K562 (cell line): ENCODE results near the gene MYO1E. TPM values are rescaled to one million over a fixed set of nuclear protein-coding genes. Genes with fewer than 3 reads are reported as not detected.

ENCODE experiments used
- ATAC-seq: fragments of 200-7000 bp; cut with Tn5 transposase; 3 replicates; pipeline ENCODE4 v1.9.1; 2020; ENCODE audit warnings: moderate library complexity
- BruUV-seq: library from RNA; stranded (reverse); fragments of 400-500 nt; replicated peaks from 2 replicates; lab custom pipeline; 2021; lab: Mats Ljungman, UMichigan
- CTCF ChIA-PET: fragments of 300-600 bp; formaldehyde crosslinking; extraction: SDS; loops from one replicate; lab custom pipeline; 2021; ENCODE audit warnings: low intra/inter-chr PET ratio; lab: Yijun Ruan, JAX
- POLR2A ChIA-PET: fragments of 300-600, 350-650 bp; sonication (Branson Sonifier 250); formaldehyde crosslinking; extraction: SDS; loops from one replicate; lab custom pipeline; 2021; ENCODE audit warnings: antibody characterized with exemption, inconsistent platforms; lab: Yijun Ruan, JAX
- DNase-seq, 4 experiments: peaks; one replicate each; pipeline versions ENCODE4 v3.0.0 to v3.0.0-alpha.2; 2011 to 2018; ENCODE audit warnings: low spot score in 3 of 4, mixed read lengths in 3 of 4; ENCODE audit errors: extremely low read depth in 1 of 4
- FAIRE-seq: peaks from 2 replicates; lab custom pipeline; 2011; peaks lifted over from hg19 to GRCh38; lab: Jason Lieb, UNC
- H2AFZ ChIP-seq: 2 replicates; pipeline ENCODE4 v1.6.0; 2011; ENCODE audit warnings: low read depth, low read length, control low read depth, inconsistent platforms
- H3K27ac ChIP-seq: fragments of 200-600 bp; 3 replicates; pipeline ENCODE4 v1.8.0; 2011; ENCODE audit warnings: low read depth, mild to moderate bottlenecking, control low read depth, inconsistent platforms, low read length, moderate library complexity, mixed read lengths; ENCODE audit errors: extremely low read depth
- H3K27me3 ChIP-seq, 2 experiments: fragments of 300-600 bp in 1 of 2; 2 replicates in 1 of 2; 3 replicates in 1 of 2; pipeline versions ENCODE4 v1.6.0 to v1.8.0; 2011; ENCODE audit warnings: inconsistent platforms in 2 of 2, low read length in 2 of 2, mild to moderate bottlenecking in 1 of 2, mixed read lengths in 1 of 2, moderate library complexity in 1 of 2; ENCODE audit not compliant: control insufficient read depth in 2 of 2, insufficient read depth in 2 of 2
- H3K36me3 ChIP-seq: fragments of 300-600 bp; 3 replicates; pipeline ENCODE4 v1.8.0; 2011; ENCODE audit warnings: mild to moderate bottlenecking, low read length, inconsistent platforms; ENCODE audit not compliant: control insufficient read depth, insufficient read depth
- H3K4me1 ChIP-seq, 2 experiments: fragments of 200-600 bp in 1 of 2; replicated peaks in 1 of 2; 2 replicates in 1 of 2; 3 replicates in 1 of 2; pipeline versions ENCODE4 v1.5.1 to v1.8.0; 2011; ENCODE audit warnings: inconsistent platforms in 2 of 2, low read length in 2 of 2, mild to moderate bottlenecking in 1 of 2, mixed read lengths in 1 of 2, moderate library complexity in 1 of 2; ENCODE audit not compliant: control insufficient read depth in 2 of 2, insufficient read depth in 2 of 2
- H3K4me2 ChIP-seq: 2 replicates; pipeline ENCODE4 v1.6.1; 2011; ENCODE audit warnings: low read length, control low read depth, inconsistent platforms, mixed read lengths; ENCODE audit not compliant: insufficient read depth
- H3K4me3 ChIP-seq: fragments of 200-600 bp; sonication (generic), shearing (Covaris generic); 2 replicates; pipeline ENCODE4 v1.5.1; 2016; ENCODE audit warnings: control low read depth, inconsistent platforms
- H3K79me2 ChIP-seq: fragments of 200-600 bp; 3 replicates; pipeline ENCODE4 v1.8.0; 2011; ENCODE audit warnings: low read length, inconsistent platforms; ENCODE audit not compliant: control insufficient read depth, insufficient read depth
- H3K9ac ChIP-seq, 2 experiments: 2 replicates each; pipeline versions ENCODE4 v1.6.0 to v1.6.1; 2011; ENCODE audit warnings: low read depth in 2 of 2, low read length in 2 of 2, control low read depth in 1 of 2, inconsistent platforms in 1 of 2, mild to moderate bottlenecking in 1 of 2, mixed read lengths in 1 of 2; ENCODE audit not compliant: insufficient read depth in 1 of 2
- H3K9me1 ChIP-seq: one replicate; pipeline ENCODE4 v1.6.0; 2011; ENCODE audit warnings: inconsistent platforms, mild to moderate bottlenecking, low read length, moderate library complexity; ENCODE audit not compliant: control insufficient read depth, insufficient read depth
- H3K9me3 ChIP-seq: replicated peaks from 2 replicates; pipeline ENCODE4 v1.5.1; 2011; ENCODE audit warnings: low read depth, low read length, inconsistent platforms; ENCODE audit not compliant: control insufficient read depth, insufficient read depth
- H4K20me1 ChIP-seq: replicated peaks from 2 replicates; pipeline ENCODE4 v1.6.1; 2011; ENCODE audit warnings: low read length, inconsistent platforms, mixed read lengths; ENCODE audit not compliant: control insufficient read depth, insufficient read depth
- CEBPG ChIP-seq, 3 experiments: fragments of 200-800 bp in 1 of 3; sonication (Bioruptor generic) in 1 of 3; sonication (generic) in 1 of 3; formaldehyde crosslinking in 1 of 3; IDR thresholded peaks in 2 of 3; conservative IDR thresholded peaks in 1 of 3; 2 replicates each; pipeline versions ENCODE4 v1.6.1 to v1.8.0; 2016 to 2022; ENCODE audit warnings: missing compliant biosample characterization in 2 of 3, missing genetic modification characterization in 2 of 3, mild to moderate bottlenecking in 1 of 3, missing genetic modification reagents in 1 of 3
- CREB1 ChIP-seq, 2 experiments: sonication (generic) in 1 of 2; formaldehyde crosslinking in 1 of 2; IDR thresholded peaks; 2 replicates each; pipeline versions ENCODE4 v1.6.1 to v1.8.0; 2012 to 2022; ENCODE audit warnings: inconsistent platforms in 1 of 2, mild to moderate bottlenecking in 1 of 2, missing genetic modification reagents in 1 of 2, moderate library complexity in 1 of 2
- PTTG1 ChIP-seq: fragments of 450-650 bp; IDR thresholded peaks from 2 replicates; pipeline ENCODE4 v1.6.1; 2016; ENCODE audit warnings: low read depth, mild to moderate bottlenecking, missing genetic modification characterization, missing compliant biosample characterization
- ZNF695 ChIP-seq: fragments of 450-650 bp; formaldehyde crosslinking; IDR thresholded peaks from 2 replicates; pipeline ENCODE4 v1.4.0; 2020; ENCODE audit warnings: mild to moderate bottlenecking, moderate library complexity
- WGBS: fragments of 100-300 bp; shearing (Covaris generic); methylation state at CpG from one replicate; pipeline ENCODE4 v1.1.6; 2016; ENCODE audit warnings: low coverage, mixed read lengths; ENCODE audit not compliant: insufficient coverage; ENCODE audit errors: missing lambda C conversion rate; 5-methylcytosine and 5-hydroxymethylcytosine counted together
- in situ Hi-C: fragments of 300-500 bp; cut with MboI; formaldehyde crosslinking; loops from 4 replicates; pipeline ENCODE4 v1.15.0; 2018; ENCODE audit warnings: inconsistent platforms, mixed read lengths
- intact Hi-C: fragments of 100-400 bp; cut with micrococcal nuclease; formaldehyde crosslinking; loops from 2 replicates; pipeline ENCODE4 v1.14.2; 2022
- polyA plus RNA-seq, 8 experiments: library from polyadenylated mRNA; depleted of rRNA in 4 of 8; stranded (reverse) in 5 of 8; unstranded in 3 of 8; fragments of >200 nt; fragmentation: Nextera tagmentation in 2 of 8; fragmentation: Illumina TruSeq in 1 of 8; extraction: Ambion mirVana in 2 of 8; extraction: Trizol in 1 of 8; gene quantifications; 2 replicates each; pipeline versions ENCODE4 v1.2.1 to v1.2.3, GENCODE V29; 2011 to 2014; ENCODE audit warnings: inconsistent platforms in 1 of 8, missing spikeins in 1 of 8
- total RNA-seq, 7 experiments: library from RNA; depleted of rRNA in 6 of 7; stranded (reverse); fragments of >200 nt in 6 of 7; fragmentation: Illumina TruSeq in 2 of 7; extraction: Trizol in 2 of 7; gene quantifications; 2 replicates each; pipeline versions ENCODE4 v1.2.1 to v1.2.3, GENCODE V29; 2011 to 2021; ENCODE audit warnings: low replicate concordance in 1 of 7

The MYO1E gene
- total and polyA plus RNA-seq, 9 of the 15 experiments (the other 6 are each of a cell fraction or from before 2014, with no cell fraction given) = under 0.01 to 0.44 (median 0.01) TPM; not detected in 6

- no peaks in the 10 kb centered on the region for H4K20me1 ChIP-seq
- no peak overlapping the region for H3K9ac ChIP-seq
- no peak overlapping the region for H2AFZ ChIP-seq
- H3K4me2 ChIP-seq = no peak overlapping the region
- no peak for FAIRE-seq
- BruUV-seq = no TSS peak
- H3K4me1 ChIP-seq = no peaks in the 10 kb centered on the region
- ATAC-seq = no peak
- ChIA-PET CTCF (no interaction called here), POLR2A (no interaction called here)
- intact Hi-C loops (no loop called here), in situ Hi-C loops (no loop called here)
- H3K9me1 ChIP-seq = no peaks in the 10 kb centered on the region
- no peaks in the 10 kb centered on the region for H3K79me2 ChIP-seq
- H3K4me3 ChIP-seq = no peak overlapping the region
- H3K9me3 ChIP-seq = no peaks in the 10 kb centered on the region
- H3K36me3 ChIP-seq = no peaks in the 10 kb centered on the region
- no peak overlapping the region for H3K27ac ChIP-seq
- 0% methylated on average over 3 of the region's 3 CpGs for WGBS
- no peak for TF ChIP-seq ZNF695 (CRISPR knock-in tag)
- TF ChIP-seq PTTG1 (tag) = no peak
- TF ChIP-seq CREB1 (IDR thresholded peaks at IDR 0.05) = no peak
- TF ChIP-seq CREB1 (CRISPR knock-in tag; IDR thresholded peaks at IDR 0.05) = no peak
- no peak for TF ChIP-seq CEBPG (CRISPR knock-in tag; IDR thresholded peaks at IDR 0.05)
- 0 out of 4 replicates have a peak, but pooled peaks of 1 of the 2 experiments have one; percentile 20 for TF ChIP-seq CEBPG (tag; conservative IDR thresholded peaks at IDR 0.05 in 1 of 2, IDR thresholded peaks at IDR 0.05 in 1 of 2)
- peaks cover 2 to 5% of the 10 kb centered on the region in 2 experiments for H3K27me3 ChIP-seq
- no peak for DNase-seq
Measured at GRCh38 chr15:59334076-59334415, 38.6 kb downstream of the MYO1E start.
